SIG-M5 treated with dmso at 0.1 percent for 504 hours (cell line): ENCODE measurements around the gene FAM240A.
"Not testable (repeated sequence)": the region's sequence is repeated elsewhere in the genome, so short reads cannot be mapped to it uniquely, and the experiment has no call there.

Source experiments
- DNase-seq: peaks from one replicate; lab custom pipeline; 2025; ENCODE audit not compliant: unreplicated experiment; lab: John Stamatoyannopoulos, UW

The FAM240A gene

GRCh38 chr3:46612324-46612723 is at the start of gene FAM240A:
FAM240A (plus strand) TSS chr3:46612525; CDS start chr3:46612684, 159 bp downstream.
- DNase-seq = no peak

GRCh38 chr3:46564190-46565021 is 47.9 kb upstream of the FAM240A start:
- no peak for DNase-seq

GRCh38 chr3:46565077-46565476 is 47.2 kb upstream of the FAM240A start:
- no peak for DNase-seq

GRCh38 chr3:46565607-46566039 is 46.7 kb upstream of the FAM240A start:
- DNase-seq = no peak

GRCh38 chr3:46566040-46566641 is 46.2 kb upstream of the FAM240A start, which contains the start of gene LRRC2:
LRRC2 (minus strand) TSS chr3:46566302; CDS start chr3:46551591, 14,711 bp downstream.
- DNase-seq = no peak

GRCh38 chr3:46571684-46572083 is 40.6 kb upstream of the FAM240A start:
- no peak for DNase-seq

- DNase-seq = no peak
Measured at GRCh38 chr3:46573701-46574100, 38.6 kb upstream of the FAM240A start.

- no peak for DNase-seq
Measured at GRCh38 chr3:46574243-46574646, 38.1 kb upstream of the FAM240A start.

- DNase-seq = no peak
Measured at GRCh38 chr3:46574881-46575576, 37.3 kb upstream of the FAM240A start.

- DNase-seq = no peak
Measured at GRCh38 chr3:46575577-46576222, 36.6 kb upstream of the FAM240A start.

GRCh38 chr3:46576386-46576785 is 35.9 kb upstream of the FAM240A start:
- DNase-seq = no peak

- no peak for DNase-seq
Measured at GRCh38 chr3:46576879-46577278, 35.4 kb upstream of the FAM240A start.

GRCh38 chr3:46577580-46578249 is 34.6 kb upstream of the FAM240A start:
- not testable (repeated sequence) for DNase-seq

GRCh38 chr3:46578973-46579755 is 33.2 kb upstream of the FAM240A start:
- DNase-seq = no peak

GRCh38 chr3:46579756-46580286 is 32.5 kb upstream of the FAM240A start:
- DNase-seq = no peak

- DNase-seq = no peak
Measured at GRCh38 chr3:46580675-46581074, 31.6 kb upstream of the FAM240A start.

GRCh38 chr3:46584598-46585467 is 27.5 kb upstream of the FAM240A start:
- DNase-seq = no peak

- no peak for DNase-seq
Measured at GRCh38 chr3:46585799-46586693, 26.3 kb upstream of the FAM240A start.
